GM12891 (cell line): ENCODE measurements around the gene PDPK1.
"Not testable (repeated sequence)": the region's sequence is repeated elsewhere in the genome, so short reads cannot be mapped to it uniquely, and the experiment has no call there.

Source experiments
- POLR2A ChIP-seq: IDR thresholded peaks from 2 replicates; pipeline ENCODE4 v1.6.1; 2011; ENCODE audit warnings: low read depth, low read length, control low read depth
- POLR2AphosphoS5 ChIP-seq: IDR thresholded peaks from 2 replicates; pipeline ENCODE4 v1.6.1; 2011; ENCODE audit warnings: low read depth, low read length, control low read depth

DNA sequence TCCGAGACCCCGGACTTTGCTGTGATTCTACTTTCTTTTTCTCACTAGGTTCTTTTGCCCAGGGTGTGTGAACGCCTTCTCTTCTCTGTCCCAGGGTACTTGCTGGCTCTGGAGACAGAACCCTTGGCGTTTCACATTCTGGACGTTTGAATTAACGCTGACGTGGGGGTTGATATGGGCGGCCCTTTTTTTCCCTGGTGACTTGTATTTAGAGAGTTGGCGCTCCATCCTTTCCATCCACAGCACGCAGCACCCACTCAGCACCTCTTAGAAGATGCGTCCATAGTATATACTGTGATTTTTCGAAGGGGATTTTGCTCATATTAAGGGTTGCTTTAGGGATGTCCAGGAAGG is 66.2 kb downstream of the PDPK1 start:
- not testable (repeated sequence) for TF ChIP-seq POLR2A, POLR2AphosphoS5
